Liver (tissue), 3 donors: ENCODE results near the gene MGAT5.

ENCODE experiments used
- CTCF ChIP-seq: fragments of 150-350 bp; IDR thresholded peaks from 2 replicates; pipeline ENCODE4 v1.5.1; 2017; ENCODE audit warnings: improper control_type of control experiment, low read depth, low read length; ENCODE audit not compliant: missing input control
- EGR1 ChIP-seq, 2 donors: IDR thresholded peaks; 2 replicates each; pipeline ENCODE4 v1.6.1; 2016 to 2018; ENCODE audit warnings: antibody characterized with exemption in 2 of 2, low read depth in 2 of 2
- FOXA1 ChIP-seq: IDR thresholded peaks from 2 replicates; pipeline ENCODE4 v1.6.1; 2016; ENCODE audit warnings: antibody characterized with exemption
- GABPA ChIP-seq, 2 donors: IDR thresholded peaks in 1 of 2; conservative IDR thresholded peaks in 1 of 2; 2 replicates each; pipeline ENCODE4 v1.6.1; 2016; ENCODE audit warnings: antibody characterized with exemption in 2 of 2, mild to moderate bottlenecking in 1 of 2, moderate library complexity in 1 of 2
- HNF4A ChIP-seq, 2 donors: conservative IDR thresholded peaks; 2 replicates each; pipeline ENCODE4 v1.6.1; 2016; ENCODE audit warnings: antibody characterized with exemption in 2 of 2, mild to moderate bottlenecking in 2 of 2
- HNF4G ChIP-seq: IDR thresholded peaks from 2 replicates; pipeline ENCODE4 v1.6.1; 2016; ENCODE audit warnings: antibody characterized with exemption
- JUND ChIP-seq, 2 donors: IDR thresholded peaks; 2 replicates each; pipeline ENCODE4 v1.6.1; 2016; ENCODE audit warnings: antibody characterized with exemption in 2 of 2
- MAX ChIP-seq: IDR thresholded peaks from 2 replicates; pipeline ENCODE4 v1.6.1; 2016; ENCODE audit warnings: antibody characterized with exemption
- NR2F2 ChIP-seq: IDR thresholded peaks from 2 replicates; pipeline ENCODE4 v1.6.1; 2016; ENCODE audit warnings: antibody characterized with exemption
- RAD21 ChIP-seq, 2 donors: IDR thresholded peaks; 2 replicates each; pipeline ENCODE4 v1.6.1; 2016; ENCODE audit warnings: antibody characterized with exemption in 2 of 2, mild to moderate bottlenecking in 2 of 2
- RXRA ChIP-seq, 2 donors: IDR thresholded peaks; 2 replicates each; pipeline ENCODE4 v1.6.1; 2017 to 2018; ENCODE audit warnings: antibody characterized with exemption in 2 of 2, mild to moderate bottlenecking in 1 of 2
- TAF1 ChIP-seq: conservative IDR thresholded peaks from 2 replicates; pipeline ENCODE4 v1.6.1; 2016; ENCODE audit warnings: antibody characterized with exemption, mild to moderate bottlenecking
- YY1 ChIP-seq: IDR thresholded peaks from 2 replicates; pipeline ENCODE4 v1.6.1; 2016; ENCODE audit warnings: antibody characterized with exemption, mild to moderate bottlenecking
- ZBTB33 ChIP-seq: IDR thresholded peaks from 2 replicates; pipeline ENCODE4 v1.6.1; 2016; ENCODE audit warnings: antibody characterized with exemption
- donor health status: healthy.
- donor health status: healthy.

- TF ChIP-seq CTCF (no peak), TAF1 (no peak), YY1 (no peak), RAD21 (IDR thresholded peaks at IDR 0.05) (no peak), GABPA (IDR thresholded peaks at IDR 0.05 in 1 of 2, conservative IDR thresholded peaks at IDR 0.05 in 1 of 2) (no peak), HNF4A (conservative IDR thresholded peaks at IDR 0.05) (no peak), RXRA (IDR thresholded peaks at IDR 0.05) (no peak), NR2F2 (no peak), FOXA1 (no peak), JUND (IDR thresholded peaks at IDR 0.05) (no peak), MAX (no peak), EGR1 (IDR thresholded peaks at IDR 0.05; ENCODE audit: low read depth in 2 of 2) (no peak), HNF4G (no peak), ZBTB33 (no peak)
Observed at GRCh38 chr2:134468776-134469175, 214.9 kb downstream of the MGAT5 start.
